Midbrain (tissue), 1 donor: ENCODE measurements around the gene SIGLEC11.
"Not testable (repeated sequence)": the region's sequence is repeated elsewhere in the genome, so short reads cannot be mapped to it uniquely, and the experiment has no call there.

Experiments
- DNase-seq: peaks from one replicate; lab custom pipeline; 2025; lab: John Stamatoyannopoulos, UW

SIGLEC11 gene

GRCh38 chr19:49960980-49961379 is at the start of gene SIGLEC11:
TSS of gene SIGLEC11 (minus strand) at chr19:49961172. CDS start at chr19:49961081, 91 bp downstream.
- DNase-seq, result not testable (repeated sequence)

- no peak for DNase-seq
Measured at GRCh38 chr19:50008532-50008931, 47.6 kb upstream of the SIGLEC11 start.

- DNase-seq, result no peak
Measured at GRCh38 chr19:50007947-50008346, 47.0 kb upstream of the SIGLEC11 start.

- DNase-seq, result no peak
Measured at GRCh38 chr19:50007170-50007569, 46.2 kb upstream of the SIGLEC11 start.

- DNase-seq, result no peak
Measured at GRCh38 chr19:50005428-50005827, 44.5 kb upstream of the SIGLEC11 start.

- DNase-seq, result no peak
Measured at GRCh38 chr19:50003810-50004419, 42.9 kb upstream of the SIGLEC11 start.

GRCh38 chr19:50003254-50003788 is 42.3 kb upstream of the SIGLEC11 start:
- DNase-seq, result no peak

GRCh38 chr19:50002386-50002960 is 41.5 kb upstream of the SIGLEC11 start:
- DNase-seq, result peak; percentile 21

GRCh38 chr19:50001775-50002174 is 40.8 kb upstream of the SIGLEC11 start:
- DNase-seq, result no peak

GRCh38 chr19:50000841-50001557 is 40.0 kb upstream of the SIGLEC11 start:
- DNase-seq, result no peak

- no peak for DNase-seq
Measured at GRCh38 chr19:50000038-50000840, 39.3 kb upstream of the SIGLEC11 start.

GRCh38 chr19:49999371-50000010 is 38.5 kb upstream of the SIGLEC11 start:
- DNase-seq, result no peak

GRCh38 chr19:49997709-49998108 is 36.7 kb upstream of the SIGLEC11 start:
- no peak for DNase-seq

- DNase-seq, result no peak
Measured at GRCh38 chr19:49988433-49988832, 27.5 kb upstream of the SIGLEC11 start.

- no peak for DNase-seq
Measured at GRCh38 chr19:49988007-49988406, 27.0 kb upstream of the SIGLEC11 start.

- DNase-seq, result peak; percentile 58
Measured at GRCh38 chr19:49987159-49987698, 26.3 kb upstream of the SIGLEC11 start.

GRCh38 chr19:49986354-49986753 is 25.4 kb upstream of the SIGLEC11 start:
- no peak for DNase-seq

- no peak for DNase-seq
Measured at GRCh38 chr19:49985871-49986270, 24.9 kb upstream of the SIGLEC11 start.

- DNase-seq, result no peak
Measured at GRCh38 chr19:49984491-49984890, 23.5 kb upstream of the SIGLEC11 start.

- peak; percentile 15 for DNase-seq
Measured at GRCh38 chr19:49983645-49984229, 22.8 kb upstream of the SIGLEC11 start.
